Kidney epithelial cell (primary cell): ENCODE measurements around the gene ERAL1. TPM values are rescaled to one million over a fixed set of nuclear protein-coding genes. Genes with fewer than 3 reads are reported as not detected.
"Not testable (repeated sequence)": the region's sequence is repeated elsewhere in the genome, so short reads cannot be mapped to it uniquely, and the experiment has no call there.

Experiments used
- DNase-seq: peaks from one replicate; pipeline ENCODE4 v3.0.0-alpha.2; 2010; ENCODE audit warnings: low read depth
- H3K27me3 ChIP-seq: 2 replicates; pipeline ENCODE4 v1.6.0; 2011; ENCODE audit warnings: low read length; ENCODE audit not compliant: control insufficient read depth, insufficient read depth
- H3K36me3 ChIP-seq: 2 replicates; pipeline ENCODE4 v1.5.1; 2011; ENCODE audit warnings: low read length; ENCODE audit not compliant: control insufficient read depth, insufficient read depth
- H3K4me3 ChIP-seq: 2 replicates; pipeline ENCODE4 v1.5.1; 2011; ENCODE audit warnings: low read depth, mild to moderate bottlenecking, control low read depth, low read length
- total RNA-seq: library from RNA; depleted of rRNA; stranded (reverse); fragments of >200 nt; gene quantifications from 2 replicates; pipeline ENCODE4 v1.2.3, GENCODE V29; 2015
- TF ChIP-seq, protein P1 (sequence below): IDR thresholded peaks from 2 replicates; pipeline ENCODE4 v1.5.1; 2011; ENCODE audit warnings: mild to moderate bottlenecking, moderate library complexity, low read length, control low read depth, inconsistent platforms; ENCODE audit not compliant: insufficient read depth, poor library complexity, severe bottlenecking

Gene ERAL1
- total RNA-seq, 1 donor from 2014 or later = 54.9 TPM

DNA sequence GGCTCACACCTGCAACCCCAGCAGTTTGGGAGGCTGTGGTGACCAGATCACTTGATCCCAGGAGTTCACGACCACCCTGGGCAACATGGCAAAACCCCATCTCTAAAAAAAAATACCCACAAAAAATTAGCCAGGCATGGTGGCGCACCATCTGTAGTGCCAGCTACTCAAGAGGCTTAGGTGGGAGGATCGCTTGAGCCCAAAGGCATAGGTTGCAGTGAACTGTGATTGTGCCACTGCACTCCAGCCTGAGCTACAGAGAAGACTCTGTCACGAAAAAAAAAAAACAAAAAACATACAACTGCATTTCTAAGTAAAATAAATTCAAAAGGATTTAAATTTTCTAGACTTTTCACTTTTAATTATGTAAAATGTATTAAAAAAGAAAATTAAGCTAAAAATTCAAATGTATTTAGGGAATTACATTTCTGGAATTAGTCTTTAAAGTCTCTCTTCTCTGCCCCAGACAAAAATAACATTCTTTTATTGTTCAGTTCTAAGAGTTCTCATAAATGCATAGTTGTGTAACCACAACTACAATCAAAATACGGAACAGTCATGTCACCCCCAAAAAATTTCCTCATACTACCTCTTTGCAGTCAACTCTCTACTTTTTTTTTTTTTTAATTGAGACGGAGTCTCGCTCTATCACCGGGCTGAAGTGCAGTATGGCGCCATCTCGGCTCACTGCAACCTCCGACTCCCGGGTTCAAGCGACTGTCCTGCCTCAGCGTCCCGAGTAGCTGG is 26.3 kb upstream of the ERAL1 start:
- DNase-seq = no peak
- Histone ChIP-seq H3K27me3 (no peaks in the 10 kb centered on the region), H3K4me3 (no peak overlapping the region), H3K36me3 (peaks cover 2% of the 10 kb centered on the region)
- TF ChIP-seq, protein P1, sequence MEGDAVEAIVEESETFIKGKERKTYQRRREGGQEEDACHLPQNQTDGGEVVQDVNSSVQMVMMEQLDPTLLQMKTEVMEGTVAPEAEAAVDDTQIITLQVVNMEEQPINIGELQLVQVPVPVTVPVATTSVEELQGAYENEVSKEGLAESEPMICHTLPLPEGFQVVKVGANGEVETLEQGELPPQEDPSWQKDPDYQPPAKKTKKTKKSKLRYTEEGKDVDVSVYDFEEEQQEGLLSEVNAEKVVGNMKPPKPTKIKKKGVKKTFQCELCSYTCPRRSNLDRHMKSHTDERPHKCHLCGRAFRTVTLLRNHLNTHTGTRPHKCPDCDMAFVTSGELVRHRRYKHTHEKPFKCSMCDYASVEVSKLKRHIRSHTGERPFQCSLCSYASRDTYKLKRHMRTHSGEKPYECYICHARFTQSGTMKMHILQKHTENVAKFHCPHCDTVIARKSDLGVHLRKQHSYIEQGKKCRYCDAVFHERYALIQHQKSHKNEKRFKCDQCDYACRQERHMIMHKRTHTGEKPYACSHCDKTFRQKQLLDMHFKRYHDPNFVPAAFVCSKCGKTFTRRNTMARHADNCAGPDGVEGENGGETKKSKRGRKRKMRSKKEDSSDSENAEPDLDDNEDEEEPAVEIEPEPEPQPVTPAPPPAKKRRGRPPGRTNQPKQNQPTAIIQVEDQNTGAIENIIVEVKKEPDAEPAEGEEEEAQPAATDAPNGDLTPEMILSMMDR = no peak

DNA sequence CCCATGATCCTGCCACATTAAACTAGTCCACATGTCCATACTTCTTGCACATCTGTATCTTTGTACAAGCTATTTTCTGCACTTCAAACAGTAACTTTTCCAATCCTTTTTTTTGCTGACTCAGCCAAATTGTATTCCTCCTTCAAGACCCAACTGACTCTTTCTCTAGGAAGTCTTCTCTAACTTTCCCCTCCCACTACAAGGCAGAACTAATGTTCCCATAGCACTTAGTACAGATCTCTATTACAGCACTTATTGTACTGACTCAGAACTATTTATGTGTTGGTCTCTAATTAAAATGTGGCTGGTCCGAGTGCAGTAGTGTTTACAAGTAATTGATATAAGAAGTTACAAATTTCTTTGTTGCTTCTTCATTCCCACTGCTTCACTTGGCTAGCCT is 20.4 kb upstream of the ERAL1 start:
- Histone ChIP-seq H3K36me3 (peaks cover 2% of the 10 kb centered on the region), H3K4me3 (no peak overlapping the region), H3K27me3 (no peaks in the 10 kb centered on the region)
- TF ChIP-seq, protein P1 = no peak
- DNase-seq = no peak

DNA sequence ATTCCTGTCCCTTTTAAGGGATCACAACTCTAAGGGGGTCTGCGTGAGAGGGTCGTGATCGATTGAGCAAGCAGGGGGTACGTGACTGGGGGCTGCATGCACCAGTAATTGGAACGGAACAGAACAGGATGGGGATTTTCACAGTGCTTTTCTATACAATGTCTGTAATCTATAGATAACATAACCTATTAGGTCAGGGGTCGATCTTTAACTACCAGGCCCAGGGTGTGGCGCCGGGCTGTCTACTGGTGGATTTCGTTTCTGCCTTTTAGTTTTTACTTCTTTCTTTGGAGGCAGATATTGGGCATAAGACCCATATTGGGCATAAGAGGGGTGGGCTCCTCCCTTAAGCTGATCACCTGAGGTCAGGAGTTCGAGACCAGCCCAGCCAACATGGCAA is 18.3 kb upstream of the ERAL1 start:
- H3K36me3 ChIP-seq, H3K27me3 ChIP-seq, H3K4me3 ChIP-seq, DNase-seq: not testable (repeated sequence)

DNA sequence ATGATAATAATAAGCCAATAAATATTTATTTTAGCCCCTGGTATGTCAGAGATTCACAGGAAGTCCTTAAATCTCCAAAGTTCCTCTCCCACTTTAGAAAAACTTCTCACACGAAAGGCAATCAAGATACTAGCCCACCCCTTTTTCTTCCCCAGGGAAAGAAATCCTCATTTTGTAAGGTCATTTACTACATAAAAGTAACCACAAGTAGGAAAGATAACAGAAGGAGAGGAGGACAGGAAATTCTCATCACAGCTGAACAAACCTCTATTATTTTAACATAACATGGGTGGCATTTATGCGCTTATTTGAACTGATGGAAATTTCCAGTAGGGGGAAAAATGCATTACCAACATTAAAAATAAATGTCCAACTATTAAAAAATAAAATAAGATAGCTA is 15.6 kb upstream of the ERAL1 start:
- H3K4me3 ChIP-seq = no peak overlapping the region
- TF ChIP-seq, protein P1 = no peak
- no peaks in the 10 kb centered on the region for H3K36me3 ChIP-seq
- DNase-seq = no peak
- H3K27me3 ChIP-seq = no peaks in the 10 kb centered on the region

DNA sequence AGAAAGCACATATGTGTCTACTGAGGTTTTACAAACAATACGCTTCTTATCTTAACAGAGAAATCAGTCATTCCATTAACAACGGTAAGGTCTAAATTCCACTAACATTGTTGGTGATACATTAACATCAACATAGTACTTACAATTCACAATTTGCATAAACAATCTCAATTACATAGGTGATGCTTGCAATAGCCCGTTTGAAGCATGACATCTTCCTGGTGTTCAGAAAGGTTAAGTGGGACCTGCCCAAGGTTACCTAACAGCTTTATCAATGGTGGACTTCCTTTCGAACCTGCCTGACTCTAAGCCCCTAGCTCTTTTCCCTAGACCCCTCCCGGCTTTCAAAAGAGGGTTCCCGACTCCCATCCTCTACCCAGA is 12.9 kb upstream of the ERAL1 start:
- H3K36me3 ChIP-seq = no peaks in the 10 kb centered on the region
- no peaks in the 10 kb centered on the region for H3K27me3 ChIP-seq
- TF ChIP-seq, protein P1 = no peak
- no peak for DNase-seq
- H3K4me3 ChIP-seq = peak overlapping the region; percentile 81

DNA sequence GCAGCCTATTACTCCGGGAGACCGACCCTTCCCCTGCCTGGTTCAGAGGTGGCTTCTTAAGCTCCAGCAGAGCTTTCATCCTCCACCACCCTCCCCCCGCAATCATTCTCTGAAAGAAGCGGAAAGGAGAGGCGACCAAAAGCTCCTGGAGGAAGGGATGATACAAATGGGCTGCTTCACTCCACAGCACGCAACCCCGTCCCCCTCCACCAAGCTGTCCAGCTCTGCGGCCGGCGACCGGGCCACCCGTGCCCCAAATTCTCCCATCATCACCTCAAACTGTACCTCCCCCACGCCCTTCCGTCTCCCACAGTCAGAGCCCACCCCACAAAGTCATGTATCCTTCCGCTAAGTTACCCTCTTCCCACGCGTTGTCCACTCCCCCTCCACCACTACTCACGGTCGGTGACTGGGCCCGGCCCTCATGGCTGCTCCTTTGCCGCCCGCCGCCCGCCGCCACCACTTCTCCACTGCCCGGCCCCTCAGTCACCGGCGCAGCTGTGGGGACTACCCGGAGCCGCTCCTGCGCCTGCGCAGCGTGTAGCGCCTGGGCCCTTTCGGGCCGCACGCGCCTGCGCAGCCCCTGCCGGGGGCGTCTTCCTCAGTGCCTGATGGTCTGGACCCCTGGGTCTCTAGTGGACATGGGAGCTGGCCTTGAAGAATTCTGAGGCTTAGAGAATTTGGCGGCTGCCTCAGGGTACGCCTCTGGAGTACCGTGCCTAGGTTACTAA is 12.4 kb upstream of the ERAL1 start, which contains the start of gene FAM222B:
TSS of gene FAM222B (minus strand) at position 509 of the 731 bp plus-strand sequence. CDS start 76,123 bp downstream, outside the sequence.
- H3K27me3 ChIP-seq = no peaks in the 10 kb centered on the region
- peak within 1 kb of the TSS; percentile 81 for H3K4me3 ChIP-seq
- TF ChIP-seq, protein P1 = no peak
- no peak for DNase-seq
- no peaks in the 10 kb centered on the region for H3K36me3 ChIP-seq
